Tibial nerve (tissue), 4 donors: Measurements from ENCODE around the gene CAMSAP2. TPM values are rescaled to one million over a fixed set of nuclear protein-coding genes. Genes with fewer than 3 reads are reported as not detected.

Experiments
- DNase-seq, 2 donors: peaks; one replicate each; pipeline ENCODE4 v3.0.0-alpha.2; 2019; ENCODE audit warnings: low spot score in 2 of 2
- H3K27ac ChIP-seq, 4 donors: fragments of 200-600 bp; sonication (generic) in 3 of 4; one replicate each; pipeline ENCODE4 v1.5.1; 2017 to 2019; ENCODE audit warnings: mild to moderate bottlenecking in 1 of 4
- H3K27me3 ChIP-seq, 2 donors: fragments of 200-600 bp; sonication (generic) in 1 of 2; one replicate each; pipeline versions ENCODE4 v1.5.1 to v1.6.0; 2017 to 2019
- H3K36me3 ChIP-seq, 3 donors: fragments of 200-600 bp; sonication (generic); one replicate each; pipeline ENCODE4 v1.5.1; 2018 to 2019
- H3K4me1 ChIP-seq, 4 donors: fragments of 200-600 bp; sonication (generic) in 3 of 4; one replicate each; pipeline ENCODE4 v1.5.1; 2017 to 2019
- H3K4me3 ChIP-seq, 4 donors: fragments of 200-600 bp; sonication (generic) in 3 of 4; one replicate each; pipeline ENCODE4 v1.5.1; 2017 to 2019; ENCODE audit warnings: mild to moderate bottlenecking in 1 of 4, moderate library complexity in 1 of 4
- H3K9me3 ChIP-seq, 4 donors: fragments of 200-600 bp; sonication (generic) in 3 of 4; one replicate each; pipeline ENCODE4 v1.5.1; 2017 to 2019
- CTCF ChIP-seq, 5 experiments: fragments of 200-600 bp in 3 of 5; fragments of 450-650 bp in 2 of 5; sonication (generic) in 3 of 5; IDR thresholded peaks; one replicate each; pipeline ENCODE4 v1.5.1; 2016 to 2019; ENCODE audit warnings: antibody characterized with exemption in 5 of 5, mild to moderate bottlenecking in 3 of 5, moderate library complexity in 2 of 5
- EP300 ChIP-seq, 2 donors: sonication (generic); formaldehyde crosslinking; IDR thresholded peaks; one replicate each; pipeline ENCODE4 v1.6.1; 2017; ENCODE audit warnings: antibody characterized with exemption in 2 of 2, mild to moderate bottlenecking in 1 of 2
- POLR2A ChIP-seq, 2 donors: fragments of 450-650 bp; IDR thresholded peaks; one replicate each; pipeline ENCODE4 v1.6.1; 2017; ENCODE audit warnings: antibody characterized with exemption in 2 of 2, mild to moderate bottlenecking in 2 of 2, moderate library complexity in 2 of 2
- WGBS, 2 donors: methylation state at CpG; one replicate each; pipeline ENCODE4 v1.1.5; 2018; 5-methylcytosine and 5-hydroxymethylcytosine counted together
- total RNA-seq, 4 donors: library from RNA; depleted of rRNA; stranded (reverse); fragments of >200 nt; gene quantifications; one replicate each; pipeline ENCODE4 v1.1.0, GENCODE V29; 2016

The CAMSAP2 gene
- total RNA-seq, 4 donors from 2014 or later = 27.3 to 38.9 (median 31.6) TPM

GRCh38 chr1:200892958-200893357 is 154.3 kb downstream of the CAMSAP2 start:
- Histone ChIP-seq H3K36me3 (no peaks in the 10 kb centered on the region), H3K27ac (peak overlapping the region in 1 of 4 donors; percentile 75), H3K27me3 (peaks cover 0 to 67% of the 10 kb centered on the region in 2 donors), H3K4me1 (peaks cover 0 to 20% (median 14%) of the 10 kb centered on the region in 4 donors), H3K4me3 (no peak overlapping the region), H3K9me3 (no peaks in the 10 kb centered on the region)
- TF ChIP-seq CTCF (IDR thresholded peaks at IDR 0.05) (no peak), POLR2A (IDR thresholded peaks at IDR 0.05) (no peak), EP300 (IDR thresholded peaks at IDR 0.05) (no peak)
- DNase-seq = no peak

- no peak overlapping the region for H3K4me3 ChIP-seq
- peaks cover 0 to 62% of the 10 kb centered on the region in 2 donors for H3K27me3 ChIP-seq
- H3K4me1 ChIP-seq = peaks cover 0 to 20% (median 13%) of the 10 kb centered on the region in 4 donors
- peak overlapping the region in 1 of 4 donors; percentile 75 for H3K27ac ChIP-seq
- TF ChIP-seq EP300 (IDR thresholded peaks at IDR 0.05) (no peak), POLR2A (IDR thresholded peaks at IDR 0.05) (no peak), CTCF (IDR thresholded peaks at IDR 0.05) (no peak)
- no peaks in the 10 kb centered on the region for H3K9me3 ChIP-seq
- H3K36me3 ChIP-seq = no peaks in the 10 kb centered on the region
- 82 to 83% methylated on average over 6 of the region's 6 CpGs for WGBS, 2 donors
- DNase-seq = no peak
Observed at GRCh38 chr1:200893411-200893901, 154.8 kb downstream of the CAMSAP2 start.

DNA sequence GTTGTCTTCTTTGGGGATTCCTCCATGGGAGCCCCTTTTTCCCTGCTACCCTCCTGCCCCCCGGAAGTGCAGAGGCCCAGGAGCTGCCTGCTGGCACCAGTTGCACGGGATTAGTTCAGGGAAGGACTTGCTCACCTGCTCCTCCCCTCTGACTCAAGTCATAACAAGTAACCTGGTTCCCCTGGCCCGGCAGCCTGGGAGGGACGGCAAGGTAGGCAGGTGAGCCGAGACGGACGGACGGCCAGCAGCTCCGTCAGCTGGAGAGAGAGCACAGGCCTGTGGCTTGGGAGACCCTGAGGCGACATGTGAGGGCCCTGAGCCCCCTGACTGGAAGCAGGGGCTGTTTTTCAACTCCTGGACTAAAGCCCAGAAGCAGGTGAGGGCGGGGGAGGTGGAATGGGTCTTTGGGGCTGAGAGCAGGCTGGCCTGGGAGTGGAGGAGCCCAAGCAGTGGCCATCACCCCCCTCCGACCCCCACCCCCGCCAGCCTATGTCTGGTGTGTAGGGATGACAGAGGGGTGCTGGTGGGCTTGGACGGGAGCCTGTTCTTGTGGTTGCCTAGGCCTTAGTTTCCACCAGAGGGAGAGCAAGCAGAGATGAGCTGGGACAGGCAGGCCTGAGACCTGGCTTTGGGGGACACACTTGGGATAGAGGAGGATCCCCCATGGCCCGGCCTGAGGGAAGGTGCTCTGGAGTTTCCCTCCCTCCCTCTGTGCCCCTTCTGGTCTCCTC is 156.2 kb downstream of the CAMSAP2 start, which contains the start of gene INAVA:
Gene INAVA, plus strand, starts transcription at position 189 of the 731 bp plus-strand sequence. CDS start 3,501 bp downstream, outside the sequence.
- Histone ChIP-seq H3K27ac (peak within 1 kb of the TSS in 1 of 4 donors; percentile 75), H3K4me3 (peak within 1 kb of the TSS in 1 of 4 donors; percentile 31), H3K27me3 (peaks cover 0 to 50% of the 10 kb centered on the region in 2 donors), H3K9me3 (no peaks in the 10 kb centered on the region), H3K36me3 (no peaks in the 10 kb centered on the region), H3K4me1 (peaks cover 0 to 20% (median 11%) of the 10 kb centered on the region in 4 donors)
- TF ChIP-seq CTCF (IDR thresholded peaks at IDR 0.05) (no peak), EP300 (IDR thresholded peaks at IDR 0.05) (no peak), POLR2A (IDR thresholded peaks at IDR 0.05) (no peak)
- DNase-seq = no peak
- WGBS, 2 donors = 91 to 93% methylated on average over 13 to 15 of the region's 15 CpGs

- peak overlapping the region in 1 of 4 donors; percentile 75 for H3K27ac ChIP-seq
- peaks cover 0 to 45% of the 10 kb centered on the region in 2 donors for H3K27me3 ChIP-seq
- H3K4me1 ChIP-seq = peaks cover 0 to 20% (median 11%) of the 10 kb centered on the region in 4 donors
- no peak for TF ChIP-seq POLR2A (IDR thresholded peaks at IDR 0.05)
- TF ChIP-seq CTCF (IDR thresholded peaks at IDR 0.05) = no peak
- no peaks in the 10 kb centered on the region for H3K36me3 ChIP-seq
- no peaks in the 10 kb centered on the region for H3K9me3 ChIP-seq
- DNase-seq = no peak
- whole genome bisulfite sequencing, 2 donors = 84 to 88% methylated on average over 8 of the region's 8 CpGs
- H3K4me3 ChIP-seq = peak overlapping the region in 1 of 4 donors; percentile 31
Observed at GRCh38 chr1:200895443-200895789, 156.7 kb downstream of the CAMSAP2 start.
